Ecto neural progenitor cell (in vitro differentiated cells): Measurements from ENCODE around the gene HRH3.

Experiments used
- DNase-seq: peaks from one replicate; pipeline ENCODE4 v3.0.0-alpha.2; 2018; ENCODE audit warnings: low spot score

HRH3 gene

DNA sequence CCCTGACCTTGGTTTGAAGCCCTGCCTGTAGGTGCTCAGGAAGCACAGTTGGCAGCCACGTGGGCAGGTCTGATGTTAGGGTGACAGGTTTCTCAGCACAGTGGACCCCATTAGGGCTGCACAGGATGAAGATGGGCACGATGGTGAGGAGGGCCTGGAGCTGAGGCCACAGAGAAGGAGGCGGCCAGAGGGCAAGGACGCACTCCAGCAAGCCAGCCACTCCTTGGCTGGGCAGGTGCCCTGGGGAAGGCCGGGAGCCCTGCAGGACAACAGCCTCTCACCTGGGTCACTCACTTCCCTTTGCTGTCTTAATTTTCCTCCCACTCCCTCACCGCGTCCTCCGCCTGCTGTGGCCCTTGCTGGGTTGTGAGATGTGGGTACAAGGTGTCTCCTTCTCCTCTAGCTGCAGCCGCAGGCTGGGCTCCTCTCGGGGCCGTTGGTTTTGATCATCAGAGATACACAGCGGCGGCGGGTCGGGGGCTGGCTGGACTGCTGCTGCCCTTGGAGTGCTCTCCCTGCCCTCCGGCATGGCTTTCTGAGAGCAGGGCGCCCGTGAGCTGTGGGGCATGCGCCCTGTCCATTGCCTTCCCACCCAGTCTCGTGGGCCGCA lies 23.9 kb upstream of the HRH3 start:
- no peak for DNase-seq

DNA sequence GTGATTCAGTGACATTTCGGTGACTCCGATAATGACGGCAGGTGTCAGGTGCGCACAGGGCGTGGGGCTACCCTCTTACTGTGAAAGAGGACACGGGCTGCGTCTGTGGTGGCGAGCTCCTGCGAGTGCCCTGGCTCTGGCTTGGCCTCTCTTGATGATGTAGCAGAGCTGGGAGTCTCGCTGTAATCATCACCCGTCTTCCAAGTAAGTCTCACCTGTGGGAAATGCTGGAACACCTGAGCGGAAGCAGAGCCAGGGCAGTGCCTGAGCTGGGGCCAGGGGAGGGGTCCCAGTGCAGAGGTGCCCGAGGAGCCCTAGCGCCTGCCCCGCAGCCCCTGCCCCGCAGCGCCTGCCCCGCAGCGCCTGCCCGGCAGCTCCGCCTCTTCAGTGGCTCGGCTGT lies 23.0 kb upstream of the HRH3 start:
- DNase-seq = no peak

DNA sequence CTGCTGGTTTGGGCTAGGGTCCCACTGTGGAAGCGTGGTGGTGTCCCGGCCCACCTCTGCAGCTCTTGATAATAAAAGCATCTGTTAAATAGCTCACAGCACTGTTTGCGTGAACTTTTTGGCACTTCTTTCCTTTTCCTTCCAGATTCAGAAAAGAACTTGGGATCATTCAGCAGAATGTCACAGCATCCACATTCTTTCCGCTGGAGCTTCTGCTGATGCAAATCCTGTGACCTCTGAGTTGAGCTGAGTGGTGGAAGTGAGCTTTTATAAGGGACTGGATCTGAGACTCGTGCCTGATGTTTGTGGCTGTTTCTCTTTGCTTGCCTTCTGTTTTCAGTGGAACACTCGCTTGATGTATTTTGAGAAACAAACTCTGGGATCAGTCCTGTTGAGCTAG lies 22.1 kb upstream of the HRH3 start:
- no peak for DNase-seq

DNA sequence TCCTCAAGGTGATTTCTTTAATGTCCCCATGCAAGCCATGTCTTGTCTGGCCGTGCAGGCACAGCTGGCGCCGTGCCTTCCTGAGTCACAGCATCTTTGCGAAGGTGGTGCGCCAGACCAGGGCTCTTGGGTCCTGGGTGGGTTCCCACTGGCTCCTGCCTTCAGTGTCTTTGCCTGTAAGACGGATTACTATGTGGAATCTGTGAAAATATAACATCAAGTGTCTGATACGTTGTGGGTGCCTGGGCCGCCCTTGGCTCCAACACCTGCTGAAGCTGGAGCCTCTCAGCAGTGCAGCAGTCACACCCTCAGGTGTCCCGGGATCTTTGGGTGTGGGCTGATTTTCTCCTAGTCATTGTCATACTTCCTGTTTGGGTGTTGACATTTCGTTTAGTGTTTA lies 21.4 kb upstream of the HRH3 start:
- no peak for DNase-seq

DNA sequence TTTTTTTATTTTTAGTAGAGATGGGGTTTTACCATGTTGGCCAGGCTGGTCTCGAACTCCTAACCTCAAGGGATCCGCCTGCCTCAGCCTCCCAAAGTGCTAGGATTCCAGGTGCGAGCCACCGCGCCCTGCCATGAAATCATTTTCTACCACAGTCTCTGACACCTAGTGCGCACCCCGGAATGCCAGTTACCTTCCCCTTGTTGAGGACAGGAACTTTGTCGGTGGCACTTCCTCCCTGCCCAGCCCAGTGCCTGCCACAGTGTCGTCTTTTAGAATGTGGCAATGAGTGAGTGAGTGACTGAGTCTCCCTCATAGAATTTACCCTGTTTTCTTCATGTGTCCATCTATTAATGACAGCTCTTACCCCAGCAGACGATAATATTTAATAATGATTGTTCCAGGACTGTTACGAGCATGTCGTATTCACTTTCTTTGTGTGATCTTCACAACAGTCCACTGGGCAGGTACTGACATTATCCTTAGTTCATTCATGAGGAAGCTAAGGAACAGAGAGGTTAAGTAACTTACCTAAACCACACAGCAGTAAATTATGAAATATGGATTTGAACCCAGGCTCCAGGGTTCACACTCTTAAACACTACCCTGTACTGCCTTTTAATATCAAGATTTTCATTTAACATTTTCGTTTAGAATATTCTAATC lies 20.1 kb upstream of the HRH3 start:
- DNase-seq = no peak

DNA sequence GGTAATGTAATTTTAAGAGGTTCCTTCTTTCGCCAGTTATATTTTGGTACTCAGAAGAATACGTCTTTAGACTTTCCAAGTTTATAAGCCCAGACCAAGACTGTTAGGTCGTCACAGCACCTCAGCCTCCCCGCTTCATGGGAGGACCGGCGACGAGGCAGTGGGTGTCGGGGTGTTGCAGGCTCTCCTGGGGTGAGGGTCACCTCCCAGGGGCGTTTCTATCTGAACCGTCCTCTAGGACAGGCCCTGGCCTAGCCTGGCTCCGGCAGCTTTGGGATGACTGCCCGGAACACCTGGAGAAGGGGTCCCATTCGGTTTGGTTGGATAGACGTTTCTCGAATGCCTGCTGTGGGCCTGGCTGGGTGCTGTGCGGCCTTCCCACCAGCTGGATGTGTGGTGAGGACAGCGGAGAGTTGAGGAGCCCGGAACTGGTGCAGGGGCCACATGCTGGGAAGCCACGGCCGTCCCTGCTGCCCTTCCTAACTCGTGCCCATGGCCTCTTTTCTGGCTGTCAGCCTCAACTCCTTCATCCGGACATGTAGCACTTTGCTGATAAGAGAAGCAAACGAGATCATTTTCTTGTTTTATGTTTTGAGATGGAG lies 19.3 kb upstream of the HRH3 start:
- DNase-seq = no peak

DNA sequence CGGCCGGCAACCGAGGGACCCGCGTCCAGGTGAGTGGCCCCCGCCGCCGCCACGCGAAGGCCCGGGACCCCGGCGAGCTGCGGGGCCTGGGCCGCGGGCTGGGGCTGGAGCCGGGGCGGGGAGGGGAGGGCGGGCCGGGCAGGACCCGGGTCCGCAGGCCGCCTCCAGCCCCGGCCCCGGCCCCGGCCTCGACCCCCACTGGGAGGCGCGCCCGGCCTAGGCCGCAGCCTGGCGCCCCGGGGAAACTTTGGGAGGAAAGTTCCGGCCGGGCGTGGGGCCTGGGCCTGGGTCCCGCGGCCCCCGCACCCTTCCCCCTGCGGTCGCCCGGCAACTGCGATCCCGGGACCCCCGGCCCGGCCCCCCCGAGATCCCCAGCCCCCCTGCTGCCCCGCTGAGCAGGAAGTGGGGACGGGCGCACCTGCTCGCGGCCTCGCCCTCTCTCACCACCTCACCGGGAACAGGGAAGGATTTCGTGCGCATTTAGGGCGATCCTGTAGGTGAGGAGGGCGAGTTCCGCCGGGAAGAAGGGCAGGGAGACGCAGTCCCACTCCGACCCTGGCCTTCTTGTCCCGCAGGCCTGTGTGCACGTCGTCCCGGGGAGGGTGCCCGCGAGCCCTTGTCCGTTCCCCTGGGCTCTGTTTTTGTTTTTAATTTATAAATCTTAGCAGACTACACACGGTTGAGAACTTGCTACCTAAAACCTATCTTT lies 18.6 kb upstream of the HRH3 start:
- DNase-seq = no peak

DNA sequence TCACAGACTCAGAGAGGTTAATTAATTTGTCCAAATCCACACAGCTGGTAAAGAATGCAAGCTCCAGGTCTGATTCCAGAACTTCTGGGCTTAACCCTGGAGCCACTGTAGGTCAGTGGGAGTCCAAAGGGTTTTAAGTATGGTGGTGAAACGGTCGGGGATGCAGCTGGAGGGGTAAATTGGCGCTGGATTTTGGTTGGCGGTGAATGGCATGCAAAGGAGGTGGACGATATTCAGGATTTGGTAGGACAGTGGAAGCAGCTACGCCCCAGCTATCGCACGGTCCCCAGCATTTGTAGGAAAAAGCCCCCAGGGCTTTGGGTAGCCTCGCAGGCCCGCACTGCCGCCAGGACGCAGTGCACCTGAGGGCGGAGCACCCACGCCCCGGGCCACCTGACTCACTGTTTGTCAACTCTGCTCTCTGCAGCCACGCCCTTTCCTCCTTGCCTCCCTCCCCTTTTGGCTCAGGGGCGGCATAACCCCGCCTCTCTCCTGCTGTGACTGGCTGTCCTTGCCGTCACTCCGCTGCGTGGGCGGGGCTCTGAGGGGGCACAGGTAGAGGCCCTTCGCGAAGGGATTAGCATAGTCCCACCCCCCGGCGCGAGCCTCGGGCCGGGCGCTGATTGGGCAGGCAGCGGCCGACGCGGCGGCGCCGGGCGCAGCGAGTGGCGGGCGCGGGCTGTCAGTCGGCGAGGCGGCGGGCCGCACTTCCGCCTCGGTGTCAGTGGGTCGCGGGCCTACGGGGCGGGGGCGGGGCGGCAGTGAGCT lies 17.9 kb upstream of the HRH3 start, which contains the start of gene OSBPL2:
TSS of gene OSBPL2 (plus strand) at position 721 of the 768 bp plus-strand sequence. CDS start 17,664 bp downstream, outside the sequence.
- DNase-seq = peak; percentile 100

DNA sequence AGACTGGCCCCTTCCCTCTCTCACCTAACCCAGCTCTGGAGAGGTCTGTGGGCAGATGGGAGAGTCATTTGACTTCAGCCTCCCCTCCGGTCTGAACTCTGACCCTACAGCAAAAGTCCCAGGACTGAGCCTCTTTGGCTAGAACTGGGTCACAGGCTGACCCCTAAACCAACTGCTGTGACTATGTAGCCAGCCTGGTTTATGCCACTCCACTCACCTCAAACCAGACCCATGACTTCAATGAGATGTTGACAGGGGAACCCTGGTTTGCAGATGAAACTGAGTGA lies 17.4 kb upstream of the HRH3 start:
- DNase-seq = no peak

DNA sequence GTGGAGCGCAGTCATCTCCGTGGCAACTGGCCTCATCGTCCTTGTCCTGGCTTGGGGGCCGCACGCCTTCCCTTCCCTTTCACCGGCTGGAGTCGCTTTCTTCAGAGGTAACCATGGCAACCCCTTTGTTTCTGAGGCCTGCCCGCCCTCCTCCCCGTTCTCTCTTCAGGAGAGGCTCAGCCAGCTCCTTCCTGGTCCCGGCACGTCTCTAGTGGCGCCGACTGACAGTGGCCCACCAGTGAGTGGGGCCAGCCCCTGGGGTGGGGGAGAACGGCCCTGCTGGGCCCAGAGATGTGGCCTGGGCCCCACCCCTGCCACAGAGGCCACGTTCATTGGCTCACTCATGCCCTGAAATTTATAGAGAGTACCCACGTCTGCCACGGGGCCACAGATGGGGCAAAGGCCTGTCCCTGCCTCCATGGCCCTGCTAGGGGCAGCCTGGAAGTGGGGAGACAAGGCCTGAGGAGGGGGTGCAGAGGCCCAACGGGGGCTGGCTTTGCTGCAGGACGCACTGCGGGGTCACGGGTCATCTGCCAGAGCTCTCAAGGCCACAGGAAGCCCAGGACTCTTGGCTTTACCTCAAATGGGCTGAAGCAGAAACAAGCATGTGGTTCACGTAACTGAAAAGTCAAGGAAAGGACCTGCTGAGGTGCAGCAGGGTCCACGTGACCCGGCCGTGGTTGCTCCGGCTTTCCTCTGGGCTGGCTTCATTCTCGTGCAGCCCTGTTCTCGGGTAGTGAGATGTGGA lies 16.9 kb upstream of the HRH3 start:
- peak; percentile 89 for DNase-seq

DNA sequence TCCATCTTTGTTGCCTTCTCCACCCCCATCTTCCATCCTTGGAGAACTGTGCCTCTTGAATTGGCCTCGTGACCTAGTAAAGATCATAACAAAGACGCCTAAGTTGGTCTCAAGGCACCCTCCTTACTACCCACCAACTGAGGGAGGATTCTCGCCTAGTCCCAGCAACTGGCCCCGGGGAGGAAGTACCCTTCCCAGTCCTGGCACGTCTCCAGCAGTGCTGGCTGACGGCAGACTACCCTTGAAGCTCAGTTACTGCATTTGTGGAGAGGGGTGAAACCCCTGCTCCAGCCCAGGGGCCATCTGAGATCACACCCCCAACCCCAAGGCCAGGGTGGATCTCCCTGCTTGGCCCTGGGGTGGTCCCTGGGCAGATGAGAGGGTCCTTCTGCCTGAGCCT lies 16.1 kb upstream of the HRH3 start:
- DNase-seq = no peak

DNA sequence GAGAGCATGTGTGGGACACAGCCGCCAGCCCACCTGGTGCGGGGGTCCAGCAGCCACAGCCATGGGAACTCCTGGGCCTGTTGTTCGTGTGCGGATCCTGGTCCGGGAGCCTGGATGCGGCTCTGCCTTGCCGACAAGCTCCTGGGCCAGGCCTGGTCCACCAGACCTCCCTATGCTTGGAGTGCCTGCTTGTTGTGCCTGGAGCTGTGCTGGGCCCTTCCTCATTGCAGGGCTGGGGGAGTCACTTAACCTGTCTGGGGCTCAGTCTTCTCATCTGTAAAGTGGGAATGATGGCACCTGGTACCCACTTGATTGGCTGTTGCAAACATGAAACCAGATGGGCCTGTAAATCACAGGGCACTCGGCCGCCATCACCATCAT lies 15.7 kb upstream of the HRH3 start:
- DNase-seq = no peak

DNA sequence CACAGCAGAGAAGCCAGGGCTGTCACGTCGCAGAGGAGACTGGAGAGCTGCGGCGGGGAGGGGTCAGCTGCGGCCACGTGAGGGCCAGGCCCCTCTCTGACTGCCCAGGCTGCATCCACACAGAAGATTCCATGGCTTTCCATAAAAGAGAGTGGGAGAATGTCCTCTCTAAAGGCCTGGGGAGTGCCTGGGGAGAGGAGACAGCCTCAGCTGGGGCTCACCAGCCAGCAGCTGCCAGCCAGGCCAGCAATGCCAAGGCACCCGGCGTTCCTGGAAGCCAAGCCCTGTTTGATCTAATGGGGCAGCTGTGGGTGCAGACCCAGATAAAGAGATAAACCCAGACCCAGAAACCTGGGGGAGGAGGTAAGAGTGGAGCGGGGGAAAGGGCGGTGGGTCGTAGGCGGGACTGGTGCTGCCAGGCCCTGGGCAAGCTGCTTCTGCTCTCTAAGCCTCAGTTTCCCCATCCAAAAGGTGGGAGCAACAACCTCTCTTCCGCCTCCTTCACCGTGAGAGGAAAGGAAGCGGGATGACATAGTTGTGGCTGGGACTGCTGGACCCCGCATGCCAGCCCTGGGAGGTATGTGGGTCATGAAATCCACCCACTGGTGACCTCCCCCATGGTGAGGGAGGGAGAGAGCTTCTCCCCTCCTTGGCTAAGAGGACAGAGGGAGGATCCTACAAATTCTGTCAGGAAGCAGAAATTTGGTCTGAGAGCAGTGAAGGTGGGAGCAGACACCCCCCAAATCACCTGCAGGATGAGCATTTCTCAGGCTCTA lies 15.1 kb upstream of the HRH3 start:
- no peak for DNase-seq

DNA sequence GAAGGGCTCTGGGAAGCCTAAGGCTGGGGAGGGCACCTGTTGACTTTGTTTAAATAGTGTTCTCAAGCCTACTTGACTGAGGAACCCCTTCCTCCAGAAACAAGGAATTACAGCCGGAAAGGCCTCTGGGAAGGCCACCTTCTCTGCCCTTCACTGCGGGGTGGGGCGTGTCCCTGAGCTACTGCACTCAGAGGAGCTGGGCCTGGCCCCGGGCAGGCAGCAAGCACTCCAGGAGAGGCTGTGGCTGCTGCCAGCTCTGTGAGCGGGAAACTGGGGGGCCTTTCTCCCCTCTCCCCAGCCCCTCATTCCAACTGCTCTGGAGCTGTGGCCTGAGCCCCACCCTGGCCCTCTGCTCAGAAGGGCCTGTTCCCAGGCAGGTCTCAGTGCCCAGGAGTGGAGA lies 14.3 kb upstream of the HRH3 start:
- DNase-seq = no peak

DNA sequence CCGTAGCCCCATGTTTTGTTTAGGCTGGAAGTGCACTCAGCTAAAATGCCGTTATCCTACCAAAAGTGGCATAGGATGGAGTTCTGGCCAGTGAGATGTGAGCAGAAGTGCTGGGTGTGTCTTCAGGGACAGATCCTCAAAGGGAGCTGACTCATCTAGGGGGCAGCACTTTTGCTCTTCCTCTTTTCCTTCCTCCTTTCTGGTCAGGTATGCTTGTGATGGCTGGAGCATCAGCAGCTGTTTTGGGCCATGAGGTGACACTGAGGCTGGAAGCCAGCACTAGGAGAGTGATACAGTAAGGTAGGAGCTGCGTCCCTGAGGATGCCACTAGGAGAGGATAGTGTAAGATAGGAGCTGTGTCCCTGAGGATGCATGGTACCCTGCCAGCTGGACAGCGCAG lies 13.6 kb upstream of the HRH3 start:
- DNase-seq = no peak

DNA sequence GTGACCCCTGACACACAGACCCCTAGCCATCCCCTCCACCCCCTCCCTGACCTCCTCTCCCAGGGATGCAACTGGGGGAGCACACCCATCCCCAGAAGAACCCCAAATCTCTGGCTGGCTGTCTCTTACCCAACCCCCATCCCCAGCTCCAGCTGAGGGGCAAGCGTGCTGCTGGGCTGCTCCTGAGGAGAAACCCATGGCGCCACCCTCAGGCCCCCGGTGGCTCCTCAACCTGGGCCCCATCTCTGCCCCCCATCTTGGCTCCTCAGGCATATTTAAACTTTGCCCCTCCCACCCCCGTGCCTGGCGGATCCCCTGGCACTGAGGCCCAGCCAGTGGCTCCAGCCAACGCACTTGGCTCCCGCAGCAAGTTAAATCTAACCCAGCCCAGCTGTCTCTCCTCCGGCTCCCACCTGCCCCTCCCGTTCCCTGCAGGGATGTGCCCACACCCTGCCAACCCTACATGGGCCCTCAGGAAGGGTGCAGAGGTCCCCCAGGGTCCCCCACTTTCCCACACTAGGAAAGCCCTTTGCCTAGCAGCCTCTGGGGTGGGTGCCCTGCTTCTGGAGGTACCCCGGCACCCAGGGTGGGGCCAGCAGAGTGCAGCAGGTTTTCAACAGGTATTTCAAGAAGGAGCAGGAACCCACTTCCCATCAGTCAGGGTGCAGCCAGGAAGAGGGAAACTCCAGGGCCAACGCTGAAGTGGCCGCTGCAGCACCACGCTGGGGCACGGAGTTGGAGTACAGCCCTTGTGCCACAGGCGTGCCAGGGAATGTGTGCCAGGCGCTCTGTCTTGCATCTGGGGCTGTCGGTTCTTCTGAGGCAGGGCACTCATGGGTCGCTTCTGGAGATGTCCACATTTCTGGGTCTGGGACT lies 12.9 kb upstream of the HRH3 start:
- DNase-seq = no peak

DNA sequence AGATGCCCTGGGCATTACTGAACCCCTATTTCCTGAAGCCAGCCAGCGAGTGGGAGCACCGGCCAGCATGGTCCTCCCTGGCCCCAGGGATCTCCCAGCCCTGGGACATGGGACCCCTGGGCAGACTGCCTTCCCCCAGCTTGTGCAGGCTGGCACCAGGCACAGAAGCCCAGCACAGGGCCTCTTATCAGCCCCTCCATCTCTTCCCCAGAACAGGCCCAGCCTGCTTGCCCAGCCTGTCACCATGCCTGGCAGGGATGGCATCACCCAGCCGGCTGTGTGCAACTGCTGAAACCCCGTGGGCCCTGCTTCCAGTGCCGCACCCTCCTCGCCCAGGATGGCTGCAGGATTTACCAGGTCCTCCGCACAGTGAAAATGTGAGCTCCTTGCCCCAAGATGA lies 12.1 kb upstream of the HRH3 start:
- DNase-seq = no peak

DNA sequence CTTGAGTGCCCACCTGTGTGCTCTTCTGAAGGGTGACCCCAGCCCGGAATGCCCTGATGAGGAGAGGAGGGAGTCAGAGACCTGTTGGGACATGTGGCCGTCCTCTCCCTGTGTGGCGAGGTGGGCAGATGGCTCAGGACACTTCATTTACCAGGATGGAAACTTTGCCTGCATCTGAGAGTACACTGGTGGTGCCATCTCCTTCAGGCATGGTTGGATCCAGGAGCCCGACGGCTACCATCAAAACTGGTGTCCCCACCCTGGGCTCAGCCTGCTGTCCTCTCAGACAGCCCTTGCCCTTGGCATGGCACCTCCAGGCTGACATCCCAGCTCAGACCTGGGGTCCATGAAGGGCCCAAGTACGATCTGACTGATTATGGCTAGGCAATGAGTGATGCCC lies 11.2 kb upstream of the HRH3 start:
- no peak for DNase-seq

DNA sequence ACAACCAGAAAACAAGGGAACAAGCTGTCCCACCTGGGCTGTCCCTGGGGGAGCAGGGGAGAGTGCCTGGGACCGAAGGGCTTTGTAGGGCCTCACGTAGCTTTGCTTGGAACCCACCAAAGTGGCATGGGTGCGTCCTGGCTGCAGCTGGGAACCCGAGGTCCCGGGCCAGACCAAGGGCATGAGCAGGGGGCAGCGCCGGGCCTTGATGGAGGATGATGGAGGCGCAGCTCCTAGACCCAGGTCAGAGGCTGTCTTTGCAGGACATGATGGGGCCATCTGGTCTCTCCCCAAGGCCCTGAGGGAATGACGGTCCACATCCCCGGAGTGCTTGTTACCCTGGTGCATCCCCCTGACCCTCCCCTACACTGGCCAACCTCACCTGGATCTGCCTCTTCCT lies 10.6 kb upstream of the HRH3 start:
- DNase-seq = no peak

DNA sequence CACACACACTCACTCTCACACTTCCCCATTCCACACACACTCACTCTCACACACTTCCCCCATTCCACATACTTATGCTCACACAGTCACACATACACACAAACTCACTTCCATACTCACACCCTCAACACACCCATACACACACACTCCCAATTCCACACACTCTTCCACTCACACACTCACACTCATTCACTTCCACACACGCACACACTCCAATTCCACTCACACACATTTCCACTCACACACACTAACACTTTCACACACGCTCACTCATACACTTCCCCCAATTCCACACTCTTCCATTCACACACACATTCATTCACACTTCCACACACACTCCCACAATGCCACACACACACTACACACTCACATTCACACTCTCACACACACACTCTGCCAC lies 10.2 kb upstream of the HRH3 start:
- DNase-seq = no peak
